Hematopoietic multipotent progenitor cell treated with erythropoietin and hydrocortisone succinate and interleukin-3 and kit ligand, for 17 days (in vitro differentiated cells): ENCODE results near the gene EDA.
"Not testable (repeated sequence)": the region's sequence is repeated elsewhere in the genome, so short reads cannot be mapped to it uniquely, and the experiment has no call there.

Experiments used
- DNase-seq: peaks from one replicate; pipeline ENCODE4 v3.0.0-alpha.2; 2015; ENCODE audit warnings: low spot score

The EDA gene

GRCh38 chrX:69746051-69746450, 130.1 kb downstream of the EDA start:
- no peak for DNase-seq

GRCh38 chrX:69748055-69748454, 132.1 kb downstream of the EDA start:
- DNase-seq: no peak

GRCh38 chrX:69759921-69760625, 144.2 kb downstream of the EDA start:
- DNase-seq: no peak

GRCh38 chrX:69761633-69762032, 145.7 kb downstream of the EDA start:
- no peak for DNase-seq

- no peak for DNase-seq
These were observed 146.4 kb downstream of the EDA start for GRCh38 chrX:69762340-69762739.

GRCh38 chrX:69793260-69793935, 177.5 kb downstream of the EDA start:
- no peak for DNase-seq

GRCh38 chrX:69795702-69796101, 179.8 kb downstream of the EDA start:
- no peak for DNase-seq

GRCh38 chrX:69807400-69807799, 191.5 kb downstream of the EDA start:
- no peak for DNase-seq

GRCh38 chrX:69808375-69808774, 192.5 kb downstream of the EDA start:
- DNase-seq: no peak

- DNase-seq: no peak
These were observed 197.8 kb downstream of the EDA start for GRCh38 chrX:69813677-69814076.

- no peak for DNase-seq
These were observed 199.2 kb downstream of the EDA start for GRCh38 chrX:69815063-69815462.

- DNase-seq: no peak
These were observed 199.6 kb downstream of the EDA start for GRCh38 chrX:69815519-69815918.

GRCh38 chrX:69844636-69845035, 228.7 kb downstream of the EDA start:
- DNase-seq: no peak

GRCh38 chrX:69859999-69860398, 244.1 kb downstream of the EDA start:
- not testable (repeated sequence) for DNase-seq

- no peak for DNase-seq
These were observed 260.3 kb downstream of the EDA start for GRCh38 chrX:69876221-69876620.

GRCh38 chrX:69884210-69884609, 268.3 kb downstream of the EDA start:
- DNase-seq: no peak

GRCh38 chrX:69896046-69896445, 280.1 kb downstream of the EDA start:
- DNase-seq: no peak

GRCh38 chrX:69900491-69900890, 284.6 kb downstream of the EDA start:
- no peak for DNase-seq

- no peak for DNase-seq
These were observed 290.5 kb downstream of the EDA start for GRCh38 chrX:69906447-69906846.

GRCh38 chrX:69914781-69915180, 298.9 kb downstream of the EDA start:
- no peak for DNase-seq

GRCh38 chrX:69919749-69920148, 303.8 kb downstream of the EDA start:
- no peak for DNase-seq

GRCh38 chrX:69932323-69932722, 316.4 kb downstream of the EDA start:
- DNase-seq: no peak

- no peak for DNase-seq
These were observed 332.4 kb downstream of the EDA start for GRCh38 chrX:69948276-69948797.

GRCh38 chrX:69951753-69952152, 335.8 kb downstream of the EDA start:
- DNase-seq: no peak
